ENCODE data around the gene NPHP3.

The NPHP3 gene

DNA sequence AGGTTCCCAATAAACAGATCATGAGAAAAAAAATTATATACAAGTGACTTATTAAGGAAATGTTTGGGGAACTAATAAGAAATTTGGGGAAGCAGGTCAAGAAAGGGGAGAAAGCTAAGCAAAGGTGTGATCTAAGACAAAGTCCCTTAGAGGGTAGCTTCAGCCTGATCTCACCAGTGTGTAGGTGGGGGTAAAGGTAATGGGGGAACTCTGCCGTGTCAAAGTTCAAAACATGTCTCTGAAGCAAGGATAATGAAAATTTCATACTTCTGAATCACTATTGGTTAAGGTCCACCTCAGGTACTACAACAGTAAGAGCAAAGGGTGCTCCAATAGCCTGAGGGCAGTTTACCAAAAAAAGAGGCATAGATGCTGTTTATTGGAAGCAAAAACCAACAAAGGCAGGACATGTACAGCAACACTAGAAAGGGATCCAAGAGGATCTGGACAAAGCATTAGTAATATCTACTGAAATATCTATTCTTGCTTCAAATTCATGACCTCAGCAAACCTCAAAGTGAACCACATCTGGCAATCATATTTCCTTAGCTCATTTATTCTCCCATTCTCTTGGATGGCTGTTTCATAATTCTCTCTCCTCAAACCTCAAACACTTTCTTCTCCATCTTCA is 69.5 kb downstream of the NPHP3 start:
- TF ChIP-seq, protein P1, sequence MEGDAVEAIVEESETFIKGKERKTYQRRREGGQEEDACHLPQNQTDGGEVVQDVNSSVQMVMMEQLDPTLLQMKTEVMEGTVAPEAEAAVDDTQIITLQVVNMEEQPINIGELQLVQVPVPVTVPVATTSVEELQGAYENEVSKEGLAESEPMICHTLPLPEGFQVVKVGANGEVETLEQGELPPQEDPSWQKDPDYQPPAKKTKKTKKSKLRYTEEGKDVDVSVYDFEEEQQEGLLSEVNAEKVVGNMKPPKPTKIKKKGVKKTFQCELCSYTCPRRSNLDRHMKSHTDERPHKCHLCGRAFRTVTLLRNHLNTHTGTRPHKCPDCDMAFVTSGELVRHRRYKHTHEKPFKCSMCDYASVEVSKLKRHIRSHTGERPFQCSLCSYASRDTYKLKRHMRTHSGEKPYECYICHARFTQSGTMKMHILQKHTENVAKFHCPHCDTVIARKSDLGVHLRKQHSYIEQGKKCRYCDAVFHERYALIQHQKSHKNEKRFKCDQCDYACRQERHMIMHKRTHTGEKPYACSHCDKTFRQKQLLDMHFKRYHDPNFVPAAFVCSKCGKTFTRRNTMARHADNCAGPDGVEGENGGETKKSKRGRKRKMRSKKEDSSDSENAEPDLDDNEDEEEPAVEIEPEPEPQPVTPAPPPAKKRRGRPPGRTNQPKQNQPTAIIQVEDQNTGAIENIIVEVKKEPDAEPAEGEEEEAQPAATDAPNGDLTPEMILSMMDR (IDR thresholded peaks at IDR 0.05) = no peak

DNA sequence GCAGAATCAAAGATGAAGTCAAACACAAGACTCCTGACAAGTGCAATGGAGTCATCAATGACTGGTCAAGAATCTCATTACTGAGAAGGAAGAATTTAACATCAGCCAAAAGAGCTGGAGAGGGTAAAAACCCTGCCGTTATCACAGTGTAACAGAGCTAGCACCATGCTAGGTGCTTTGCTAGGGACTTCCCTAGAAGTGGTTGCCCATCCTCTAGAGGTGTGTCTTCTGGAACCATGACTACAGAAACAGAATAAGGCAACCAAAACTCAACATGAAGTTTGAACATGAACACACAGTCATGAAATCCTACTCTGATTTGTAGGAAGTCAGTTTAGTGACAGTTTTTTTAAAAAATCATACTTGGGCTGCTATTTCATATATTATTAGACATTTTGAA is 72.1 kb downstream of the NPHP3 start:
- TF ChIP-seq, protein P1 (IDR thresholded peaks at IDR 0.05) = no peak

DNA sequence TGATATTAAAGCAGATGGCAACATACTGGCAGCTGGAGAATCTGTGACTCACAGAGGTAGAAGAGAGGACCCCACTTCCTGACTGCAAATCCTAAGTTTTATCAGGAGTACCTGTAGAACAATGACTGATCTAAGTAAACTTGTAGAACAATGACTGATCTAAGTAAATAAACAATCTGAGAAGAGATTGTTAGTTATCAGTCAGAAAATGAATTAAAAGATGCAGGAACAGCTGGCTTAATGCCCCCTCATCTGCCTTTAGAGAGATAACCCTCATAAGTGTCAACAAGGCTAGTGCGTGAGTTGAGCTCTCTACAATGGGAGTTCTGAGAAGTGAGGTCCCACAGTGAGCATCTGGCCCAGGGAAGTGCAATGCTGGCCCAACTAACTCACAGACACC is 77.2 kb downstream of the NPHP3 start:
- TF ChIP-seq, protein P1 (IDR thresholded peaks at IDR 0.05) = no peak

DNA sequence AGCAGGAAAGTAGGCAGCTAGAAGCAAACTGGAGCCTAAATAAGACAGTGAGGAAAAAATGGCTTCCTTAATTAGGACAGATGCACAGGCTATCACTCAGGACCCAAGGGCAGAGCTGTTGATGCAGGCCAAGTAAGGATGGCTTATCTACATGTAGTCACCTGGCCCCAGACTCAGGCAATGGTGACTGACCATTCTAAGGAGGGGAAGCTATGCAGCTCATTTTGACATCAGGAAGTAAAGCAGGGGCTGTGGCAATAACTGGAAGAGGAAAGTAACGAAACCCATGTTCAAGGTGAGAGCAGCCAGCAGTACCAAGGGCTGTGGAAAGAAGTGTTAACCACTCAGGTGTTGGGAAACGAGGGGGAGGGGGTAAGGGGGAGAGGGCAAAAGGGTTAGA is 78.8 kb downstream of the NPHP3 start:
- TF ChIP-seq, protein P1 (IDR thresholded peaks at IDR 0.05) = no peak

DNA sequence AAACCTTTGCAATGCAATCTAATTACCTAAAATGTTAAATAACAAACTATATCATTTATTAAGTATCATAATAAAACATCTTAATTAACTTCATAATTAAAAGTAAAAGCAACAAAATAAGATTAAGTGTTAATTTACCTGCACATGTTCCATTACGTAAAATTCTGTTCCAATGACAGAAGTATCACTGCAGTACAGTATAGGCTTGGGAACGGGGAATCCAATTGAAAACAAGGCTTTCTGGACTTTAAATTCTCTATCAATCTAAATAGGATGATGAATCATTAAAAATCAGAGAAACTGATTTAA is 79.7 kb downstream of the NPHP3 start:
- TF ChIP-seq, protein P1 (IDR thresholded peaks at IDR 0.05) = no peak

DNA sequence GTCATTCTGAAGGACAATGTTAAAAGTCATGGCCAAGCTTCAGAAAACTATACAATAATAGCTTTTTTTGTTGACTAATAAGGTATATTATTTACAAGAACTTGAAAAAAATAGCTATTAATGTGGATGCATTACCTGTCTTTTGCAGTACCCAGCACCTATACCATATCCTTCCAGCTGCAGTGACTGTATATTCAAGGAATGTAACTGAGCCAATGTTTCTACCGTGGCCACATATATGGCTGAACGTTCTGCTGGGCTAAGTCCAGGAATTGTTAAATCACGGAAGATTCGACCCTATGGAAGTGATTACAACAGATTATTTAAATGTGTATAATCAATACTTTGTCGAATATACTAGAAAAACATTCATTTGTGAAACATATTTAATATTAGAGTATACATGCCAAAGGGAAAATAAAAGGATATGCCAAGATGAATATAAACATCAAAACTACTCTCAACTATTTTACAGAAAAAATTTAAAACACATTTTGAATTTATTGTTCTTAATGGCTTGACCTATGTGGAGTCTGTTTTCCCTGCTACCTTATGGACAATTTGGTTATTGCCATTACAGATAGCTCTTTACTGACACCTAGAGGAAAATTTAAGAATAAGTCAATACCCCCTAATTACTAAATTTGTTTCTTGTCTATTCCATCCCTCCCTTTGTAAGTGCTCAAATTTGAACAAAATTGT is 80.2 kb downstream of the NPHP3 start:
- TF ChIP-seq, protein P1 (IDR thresholded peaks at IDR 0.05) = peak; percentile 72

DNA sequence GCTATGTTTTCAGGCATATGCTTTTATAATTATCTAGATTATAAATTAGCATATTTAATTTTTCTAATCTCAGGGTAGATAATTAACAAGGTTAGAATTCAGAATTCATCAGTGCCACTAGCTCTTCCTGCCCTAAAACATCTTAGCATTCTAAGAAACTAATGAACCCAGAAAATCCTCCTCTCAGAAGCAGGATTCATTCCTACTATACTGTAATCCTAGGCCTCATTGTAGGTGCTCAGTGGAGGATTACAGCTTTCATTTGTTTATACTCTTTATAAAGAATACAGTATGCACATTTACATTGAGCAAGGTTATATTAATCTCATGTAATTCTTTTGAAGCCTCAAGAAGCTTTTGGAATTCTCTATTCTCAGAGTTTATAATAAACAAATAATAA is 83.5 kb downstream of the NPHP3 start:
- TF ChIP-seq, protein P1 (IDR thresholded peaks at IDR 0.05) = no peak

Data from LNCAP (cell line).